K562 (cell line): ENCODE results near the gene BDH1. TPM values are rescaled to one million over a fixed set of nuclear protein-coding genes. Genes with fewer than 3 reads are reported as not detected.
A peak's percentile ranks its signal among the peaks of the same experiment; 100 is the strongest.

Experiments
- BACH1 ChIP-seq: fragments of 200-800 bp; sonication (Bioruptor generic); IDR thresholded peaks from 2 replicates; pipeline ENCODE4 v1.6.1; 2016; ENCODE audit warnings: missing genetic modification characterization, missing compliant biosample characterization
- CREBBP ChIP-seq: IDR thresholded peaks from one replicate; pipeline ENCODE4 v1.6.1; 2012; ENCODE audit warnings: low read depth, mild to moderate bottlenecking, control low read depth, inconsistent platforms, low read length
- CXXC5 ChIP-seq: fragments of 250-450 bp; sonication (Bioruptor Pico); IDR thresholded peaks from 2 replicates; pipeline ENCODE4 v1.8.0; 2022; ENCODE audit warnings: inconsistent platforms, mild to moderate bottlenecking, moderate library complexity
- EP300 ChIP-seq: IDR thresholded peaks from 2 replicates; pipeline ENCODE4 v1.6.1; 2012; ENCODE audit warnings: low read length, improper control_type of control experiment
- HMBOX1 ChIP-seq: sonication (generic); IDR thresholded peaks from 2 replicates; pipeline ENCODE4 v1.6.1; 2016
- MEIS2 ChIP-seq: fragments of 450-650 bp; IDR thresholded peaks from 2 replicates; pipeline ENCODE4 v1.6.1; 2014; ENCODE audit warnings: mild to moderate bottlenecking; ENCODE audit not compliant: partially characterized antibody
- MTF1 ChIP-seq: fragments of 250-450 bp; sonication (Bioruptor Pico); IDR thresholded peaks from 2 replicates; pipeline ENCODE4 v1.9.0; 2021; ENCODE audit warnings: moderate library complexity, mild to moderate bottlenecking, inconsistent platforms, borderline replicate concordance
- RBM14 ChIP-seq: fragments of 200-400 bp; formaldehyde crosslinking; IDR thresholded peaks from 2 replicates; pipeline ENCODE4 v1.6.1; 2018; ENCODE audit warnings: low read depth, mild to moderate bottlenecking, low read length, moderate library complexity, borderline replicate concordance; ENCODE audit not compliant: insufficient read depth
- RNF2 ChIP-seq: sonication (generic); IDR thresholded peaks from 2 replicates; pipeline ENCODE4 v1.6.1; 2016
- SMARCA4 ChIP-seq: fragments of 450-650 bp; IDR thresholded peaks from 2 replicates; pipeline ENCODE4 v1.6.1; 2016
- SPI1 ChIP-seq: IDR thresholded peaks from 2 replicates; pipeline ENCODE4 v1.6.1; 2011; ENCODE audit warnings: low read depth, low read length, control low read depth, borderline replicate concordance
- SRSF3 ChIP-seq: fragments of 200-400 bp; formaldehyde crosslinking; IDR thresholded peaks from 2 replicates; pipeline ENCODE4 v1.6.1; 2016; ENCODE audit warnings: mild to moderate bottlenecking, low read length, moderate library complexity; ENCODE audit not compliant: insufficient read depth
- THAP12 ChIP-seq: fragments of 250-450 bp; sonication (Bioruptor Pico); IDR thresholded peaks from 2 replicates; pipeline ENCODE4 v1.9.0; 2021; ENCODE audit warnings: mild to moderate bottlenecking, inconsistent platforms
- USF1 ChIP-seq: sonication (generic); formaldehyde crosslinking; IDR thresholded peaks from 2 replicates; pipeline ENCODE4 v1.9.0; 2022; ENCODE audit warnings: mild to moderate bottlenecking, missing genetic modification reagents
- ZBTB8A ChIP-seq: fragments of 450-650 bp; IDR thresholded peaks from 2 replicates; pipeline ENCODE4 v1.6.1; 2018; ENCODE audit warnings: mild to moderate bottlenecking, moderate library complexity; ENCODE audit not compliant: partially characterized antibody
- ZNF644 ChIP-seq: fragments of 200-800 bp; sonication (Bioruptor generic); IDR thresholded peaks from 2 replicates; pipeline ENCODE4 v1.6.1; 2016; ENCODE audit warnings: low read depth, missing genetic modification characterization, missing compliant biosample characterization
- polyA plus RNA-seq, 8 experiments: library from polyadenylated mRNA; depleted of rRNA in 4 of 8; stranded (reverse) in 5 of 8; unstranded in 3 of 8; fragments of >200 nt; fragmentation: Nextera tagmentation in 2 of 8; fragmentation: Illumina TruSeq in 1 of 8; extraction: Ambion mirVana in 2 of 8; extraction: Trizol in 1 of 8; gene quantifications; 2 replicates each; pipeline versions ENCODE4 v1.2.1 to v1.2.3, GENCODE V29; 2011 to 2014; ENCODE audit warnings: inconsistent platforms in 1 of 8, missing spikeins in 1 of 8
- total RNA-seq, 7 experiments: library from RNA; depleted of rRNA in 6 of 7; stranded (reverse); fragments of >200 nt in 6 of 7; fragmentation: Illumina TruSeq in 2 of 7; extraction: Trizol in 2 of 7; gene quantifications; 2 replicates each; pipeline versions ENCODE4 v1.2.1 to v1.2.3, GENCODE V29; 2011 to 2021; ENCODE audit warnings: low replicate concordance in 1 of 7
- TF ChIP-seq, protein P1 (sequence below), 2 experiments: fragments of 200-800 bp in 1 of 2; sonication (Bioruptor generic) in 1 of 2; sonication (generic) in 1 of 2; formaldehyde crosslinking in 1 of 2; IDR thresholded peaks in 1 of 2; conservative IDR thresholded peaks in 1 of 2; 2 replicates each; pipeline versions ENCODE4 v1.5.0 to v1.6.1; 2016 to 2020; ENCODE audit warnings: missing compliant biosample characterization in 1 of 2, missing genetic modification characterization in 1 of 2, missing genetic modification reagents in 1 of 2
- TF ChIP-seq, protein P2 (sequence below): fragments of 250-450 bp; sonication (Bioruptor Pico); IDR thresholded peaks from 2 replicates; pipeline ENCODE4 v1.5.1; 2021; ENCODE audit warnings: mild to moderate bottlenecking
- TF ChIP-seq, protein P3 (sequence below), 2 experiments: fragments of 250-450 bp in 1 of 2; fragments of 450-650 bp in 1 of 2; sonication (Bioruptor Pico) in 1 of 2; IDR thresholded peaks; 2 replicates each; pipeline versions ENCODE4 v1.6.1 to v1.8.0; 2016 to 2021; ENCODE audit warnings: mild to moderate bottlenecking in 2 of 2, moderate library complexity in 2 of 2, missing compliant biosample characterization in 1 of 2, missing genetic modification characterization in 1 of 2

BDH1 gene
- total and polyA plus RNA-seq, 9 of the 15 experiments (the other 6 are each of a cell fraction or from before 2014, with no cell fraction given), result 0.07 to 0.89 (median 0.12) TPM; not detected in 3

DNA sequence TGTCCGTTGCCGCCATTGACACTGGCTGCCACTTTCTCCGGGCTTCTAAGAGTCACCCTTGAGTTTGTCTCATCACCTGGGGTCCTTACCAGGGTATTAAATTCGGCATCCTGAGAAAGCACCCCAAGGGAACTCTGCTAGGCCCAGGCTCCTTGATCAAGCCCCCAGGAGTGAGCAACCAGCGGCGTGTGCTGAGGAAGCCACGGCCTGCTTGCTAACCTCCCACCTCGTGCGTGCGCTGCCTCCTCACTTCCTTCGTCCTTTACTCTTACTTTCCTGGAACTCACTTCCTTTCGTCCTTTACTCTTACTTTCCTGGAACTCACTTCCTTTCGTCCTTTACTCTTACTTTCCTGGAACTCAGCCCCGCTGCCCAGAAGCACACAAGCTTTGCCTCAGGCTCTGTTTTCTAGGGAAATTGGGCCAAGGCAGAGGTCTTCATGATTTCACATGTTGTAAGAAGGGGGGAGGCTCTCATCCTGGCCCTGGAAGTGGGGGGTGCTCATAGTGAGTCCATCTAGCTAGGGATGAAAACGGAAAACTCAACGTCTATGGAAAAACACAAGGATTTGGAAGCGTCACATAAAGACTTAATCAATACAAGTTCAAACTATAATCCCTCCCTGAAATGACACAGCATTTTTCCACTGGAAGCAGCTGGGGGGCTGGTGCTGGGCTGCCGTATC, 36.7 kb upstream of the BDH1 start (continued):
- TF ChIP-seq, protein P1, sequence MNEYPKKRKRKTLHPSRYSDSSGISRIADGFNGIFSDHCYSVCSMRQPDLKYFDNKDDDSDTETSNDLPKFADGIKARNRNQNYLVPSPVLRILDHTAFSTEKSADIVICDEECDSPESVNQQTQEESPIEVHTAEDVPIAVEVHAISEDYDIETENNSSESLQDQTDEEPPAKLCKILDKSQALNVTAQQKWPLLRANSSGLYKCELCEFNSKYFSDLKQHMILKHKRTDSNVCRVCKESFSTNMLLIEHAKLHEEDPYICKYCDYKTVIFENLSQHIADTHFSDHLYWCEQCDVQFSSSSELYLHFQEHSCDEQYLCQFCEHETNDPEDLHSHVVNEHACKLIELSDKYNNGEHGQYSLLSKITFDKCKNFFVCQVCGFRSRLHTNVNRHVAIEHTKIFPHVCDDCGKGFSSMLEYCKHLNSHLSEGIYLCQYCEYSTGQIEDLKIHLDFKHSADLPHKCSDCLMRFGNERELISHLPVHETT (CRISPR knock-in tag; conservative IDR thresholded peaks at IDR 0.05 in 1 of 2, IDR thresholded peaks at IDR 0.05 in 1 of 2), result no peak
- no peak for TF ChIP-seq RBM14
- TF ChIP-seq SMARCA4, result peak; percentile 80
- TF ChIP-seq HMBOX1, result no peak
- TF ChIP-seq THAP12, result no peak
- no peak for TF ChIP-seq MTF1 (CRISPR knock-in tag)
- TF ChIP-seq MEIS2, result no peak
- peak; percentile 57; the same call in 1 of the 2 replicates for TF ChIP-seq BACH1 (tag)
- no peak for TF ChIP-seq SRSF3
- peak; percentile 14; the same call in 1 of the 2 replicates for TF ChIP-seq EP300
- TF ChIP-seq ZNF644, result no peak
- TF ChIP-seq, protein P2, sequence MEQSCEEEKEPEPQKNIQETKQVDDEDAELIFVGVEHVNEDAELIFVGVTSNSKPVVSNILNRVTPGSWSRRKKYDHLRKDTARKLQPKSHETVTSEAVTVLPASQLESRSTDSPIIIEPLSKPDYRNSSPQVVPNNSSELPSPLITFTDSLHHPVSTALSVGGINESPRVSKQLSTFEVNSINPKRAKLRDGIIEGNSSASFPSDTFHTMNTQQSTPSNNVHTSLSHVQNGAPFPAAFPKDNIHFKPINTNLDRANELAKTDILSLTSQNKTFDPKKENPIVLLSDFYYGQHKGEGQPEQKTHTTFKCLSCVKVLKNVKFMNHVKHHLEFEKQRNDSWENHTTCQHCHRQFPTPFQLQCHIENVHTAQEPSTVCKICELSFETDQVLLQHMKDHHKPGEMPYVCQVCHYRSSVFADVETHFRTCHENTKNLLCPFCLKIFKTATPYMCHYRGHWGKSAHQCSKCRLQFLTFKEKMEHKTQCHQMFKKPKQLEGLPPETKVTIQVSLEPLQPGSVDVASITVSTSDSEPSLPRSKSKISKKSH (CRISPR knock-in tag), result no peak
- no peak for TF ChIP-seq ZBTB8A
- no peak for TF ChIP-seq CREBBP
- TF ChIP-seq CXXC5, result peak; percentile 88
- TF ChIP-seq, protein P3, sequence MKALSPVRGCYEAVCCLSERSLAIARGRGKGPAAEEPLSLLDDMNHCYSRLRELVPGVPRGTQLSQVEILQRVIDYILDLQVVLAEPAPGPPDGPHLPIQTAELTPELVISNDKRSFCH (CRISPR knock-in tag; IDR thresholded peaks at IDR 0.05), result no peak
- TF ChIP-seq, protein P3 (tag; IDR thresholded peaks at IDR 0.05), result peak; percentile 73
- no peak for TF ChIP-seq USF1 (CRISPR knock-in tag)
- TF ChIP-seq SPI1, result peak; percentile 4; the same call in 1 of the 2 replicates
- TF ChIP-seq RNF2, result 0 out of 2 replicates have a peak, but pooled peaks have one; percentile 27
